ENCODE data around the gene LRRTM4. TPM values are rescaled to one million over a fixed set of nuclear protein-coding genes. Genes with fewer than 3 reads are reported as not detected.

The LRRTM4 gene
- total RNA-seq, 1 experiment from 2014 or later = not detected

GRCh38 chr2:77348821-77349220 is 173.4 kb downstream of the LRRTM4 start:
- Histone ChIP-seq H3K36me3 (ENCODE audit: insufficient read depth, low read length) (no peaks in the 10 kb centered on the region), H3K9me3 (ENCODE audit: low read length) (peaks cover 20% of the 10 kb centered on the region), H3K9me2 (replicated peaks; ENCODE audit: insufficient read depth, low read length) (0 out of 2 replicates have a peak, but pooled peaks cover 3% of the 10 kb centered on the region), H4K20me1 (ENCODE audit: insufficient read depth, low read depth, low read length) (no peaks in the 10 kb centered on the region), H3K9ac (ENCODE audit: low read length) (no peak overlapping the region), H3K79me2 (ENCODE audit: low read length) (no peaks in the 10 kb centered on the region), H3K4me3 (ENCODE audit: low read length) (no peak overlapping the region), H3K27me3 (ENCODE audit: low read length) (no peaks in the 10 kb centered on the region), H3K4me1 (ENCODE audit: low read length) (no peaks in the 10 kb centered on the region), H3K4me2 (ENCODE audit: low read depth, low read length, poor library complexity, severe bottlenecking) (no peak overlapping the region), H3K27ac (ENCODE audit: low read length) (no peak overlapping the region), H2AFZ (ENCODE audit: low read length) (no peak overlapping the region)
- no peak for DNase-seq

GRCh38 chr2:77336013-77336412 is 186.2 kb downstream of the LRRTM4 start:
- no peak overlapping the region for H3K4me2 ChIP-seq (ENCODE audit: low read depth, low read length, poor library complexity, severe bottlenecking)
- no peak overlapping the region for H3K4me3 ChIP-seq (ENCODE audit: low read length)
- no peaks in the 10 kb centered on the region for H4K20me1 ChIP-seq (ENCODE audit: insufficient read depth, low read depth, low read length)

GRCh38 chr2:77328134-77328931 is 193.8 kb downstream of the LRRTM4 start:
- DNase-seq = no peak

More at GRCh38 chr2:77336013-77336412, 186.2 kb downstream of the LRRTM4 start:
- peaks cover 32% of the 10 kb centered on the region for H3K9me3 ChIP-seq (ENCODE audit: low read length)
- no peaks in the 10 kb centered on the region for H3K4me1 ChIP-seq (ENCODE audit: low read length)
- DNase-seq = no peak
- no peak overlapping the region for H3K9ac ChIP-seq (ENCODE audit: low read length)
- no peak overlapping the region for H3K27ac ChIP-seq (ENCODE audit: low read length)
- no peaks in the 10 kb centered on the region for H3K9me2 ChIP-seq (replicated peaks; ENCODE audit: insufficient read depth, low read length)
- no peaks in the 10 kb centered on the region for H3K79me2 ChIP-seq (ENCODE audit: low read length)
- H3K27me3 ChIP-seq (ENCODE audit: low read length) = no peaks in the 10 kb centered on the region
- no peaks in the 10 kb centered on the region for H3K36me3 ChIP-seq (ENCODE audit: insufficient read depth, low read length)
- no peak overlapping the region for H2AFZ ChIP-seq (ENCODE audit: low read length)

GRCh38 chr2:77325395-77325794 is 196.8 kb downstream of the LRRTM4 start:
- H3K4me1 ChIP-seq (ENCODE audit: low read length) = no peaks in the 10 kb centered on the region
- no peaks in the 10 kb centered on the region for H3K79me2 ChIP-seq (ENCODE audit: low read length)
- H2AFZ ChIP-seq (ENCODE audit: low read length) = no peak overlapping the region
- H3K4me3 ChIP-seq (ENCODE audit: low read length) = no peak overlapping the region
- no peaks in the 10 kb centered on the region for H3K36me3 ChIP-seq (ENCODE audit: insufficient read depth, low read length)
- H3K9ac ChIP-seq (ENCODE audit: low read length) = no peak overlapping the region
- peaks cover 3% of the 10 kb centered on the region; the same call in 1 of the 2 replicates for H3K9me3 ChIP-seq (ENCODE audit: low read length)
- no peak overlapping the region for H3K4me2 ChIP-seq (ENCODE audit: low read depth, low read length, poor library complexity, severe bottlenecking)
- H3K27me3 ChIP-seq (ENCODE audit: low read length) = no peaks in the 10 kb centered on the region
- DNase-seq = no peak
- H3K9me2 ChIP-seq (replicated peaks; ENCODE audit: insufficient read depth, low read length) = no peaks in the 10 kb centered on the region
- no peak overlapping the region for H3K27ac ChIP-seq (ENCODE audit: low read length)
- no peaks in the 10 kb centered on the region for H4K20me1 ChIP-seq (ENCODE audit: insufficient read depth, low read depth, low read length)

More at GRCh38 chr2:77328134-77328931, 193.8 kb downstream of the LRRTM4 start:
- Histone ChIP-seq H3K79me2 (ENCODE audit: low read length) (no peaks in the 10 kb centered on the region), H3K9me2 (replicated peaks; ENCODE audit: insufficient read depth, low read length) (no peaks in the 10 kb centered on the region), H3K9me3 (ENCODE audit: low read length) (peaks cover 11% of the 10 kb centered on the region), H3K27me3 (ENCODE audit: low read length) (no peaks in the 10 kb centered on the region), H3K36me3 (ENCODE audit: insufficient read depth, low read length) (no peaks in the 10 kb centered on the region), H3K4me2 (ENCODE audit: low read depth, low read length, poor library complexity, severe bottlenecking) (no peak overlapping the region), H3K4me1 (ENCODE audit: low read length) (no peaks in the 10 kb centered on the region), H2AFZ (ENCODE audit: low read length) (no peak overlapping the region), H4K20me1 (ENCODE audit: insufficient read depth, low read depth, low read length) (no peaks in the 10 kb centered on the region), H3K27ac (ENCODE audit: low read length) (no peak overlapping the region), H3K4me3 (ENCODE audit: low read length) (no peak overlapping the region), H3K9ac (ENCODE audit: low read length) (no peak overlapping the region)

GRCh38 chr2:77322431-77322830 is 199.7 kb downstream of the LRRTM4 start:
- Histone ChIP-seq H4K20me1 (ENCODE audit: insufficient read depth, low read depth, low read length) (no peaks in the 10 kb centered on the region), H3K79me2 (ENCODE audit: low read length) (no peaks in the 10 kb centered on the region), H3K9me3 (ENCODE audit: low read length) (peaks cover 16% of the 10 kb centered on the region; the same call in 1 of the 2 replicates), H3K4me3 (ENCODE audit: low read length) (no peak overlapping the region), H3K27me3 (ENCODE audit: low read length) (no peaks in the 10 kb centered on the region), H2AFZ (ENCODE audit: low read length) (no peak overlapping the region), H3K4me1 (ENCODE audit: low read length) (no peaks in the 10 kb centered on the region), H3K27ac (ENCODE audit: low read length) (no peak overlapping the region), H3K9ac (ENCODE audit: low read length) (no peak overlapping the region), H3K4me2 (ENCODE audit: low read depth, low read length, poor library complexity, severe bottlenecking) (no peak overlapping the region), H3K36me3 (ENCODE audit: insufficient read depth, low read length) (no peaks in the 10 kb centered on the region), H3K9me2 (replicated peaks; ENCODE audit: insufficient read depth, low read length) (no peaks in the 10 kb centered on the region)
- DNase-seq = no peak

- Histone ChIP-seq H3K9me3 (ENCODE audit: low read length) (peaks cover 34% of the 10 kb centered on the region), H3K79me2 (ENCODE audit: low read length) (no peaks in the 10 kb centered on the region), H3K36me3 (ENCODE audit: insufficient read depth, low read length) (no peaks in the 10 kb centered on the region), H3K9ac (ENCODE audit: low read length) (no peak overlapping the region), H3K27me3 (ENCODE audit: low read length) (no peaks in the 10 kb centered on the region), H2AFZ (ENCODE audit: low read length) (no peak overlapping the region), H3K4me3 (ENCODE audit: low read length) (no peak overlapping the region), H3K4me1 (ENCODE audit: low read length) (no peaks in the 10 kb centered on the region), H3K4me2 (ENCODE audit: low read depth, low read length, poor library complexity, severe bottlenecking) (no peak overlapping the region), H3K27ac (ENCODE audit: low read length) (no peak overlapping the region), H3K9me2 (replicated peaks; ENCODE audit: insufficient read depth, low read length) (no peaks in the 10 kb centered on the region), H4K20me1 (ENCODE audit: insufficient read depth, low read depth, low read length) (no peaks in the 10 kb centered on the region)
- no peak for DNase-seq
Observed at GRCh38 chr2:77314721-77315120, 207.5 kb downstream of the LRRTM4 start.

GRCh38 chr2:77310416-77310815 is 211.8 kb downstream of the LRRTM4 start:
- Histone ChIP-seq H3K27ac (ENCODE audit: low read length) (no peak overlapping the region), H3K9me2 (replicated peaks; ENCODE audit: insufficient read depth, low read length) (no peaks in the 10 kb centered on the region)

GRCh38 chr2:77309725-77310124 is 212.5 kb downstream of the LRRTM4 start:
- H3K4me3 ChIP-seq (ENCODE audit: low read length) = no peak overlapping the region
- H3K4me2 ChIP-seq (ENCODE audit: low read depth, low read length, poor library complexity, severe bottlenecking) = no peak overlapping the region
- H3K9me3 ChIP-seq (ENCODE audit: low read length) = peaks cover 20% of the 10 kb centered on the region
- no peaks in the 10 kb centered on the region for H3K9me2 ChIP-seq (replicated peaks; ENCODE audit: insufficient read depth, low read length)
- H2AFZ ChIP-seq (ENCODE audit: low read length) = no peak overlapping the region
- no peaks in the 10 kb centered on the region for H3K36me3 ChIP-seq (ENCODE audit: insufficient read depth, low read length)
- no peaks in the 10 kb centered on the region for H3K27me3 ChIP-seq (ENCODE audit: low read length)
- H3K9ac ChIP-seq (ENCODE audit: low read length) = no peak overlapping the region
- no peak overlapping the region for H3K27ac ChIP-seq (ENCODE audit: low read length)
- no peaks in the 10 kb centered on the region for H3K79me2 ChIP-seq (ENCODE audit: low read length)
- no peaks in the 10 kb centered on the region for H4K20me1 ChIP-seq (ENCODE audit: insufficient read depth, low read depth, low read length)
- no peaks in the 10 kb centered on the region for H3K4me1 ChIP-seq (ENCODE audit: low read length)
- DNase-seq = no peak

More at GRCh38 chr2:77310416-77310815, 211.8 kb downstream of the LRRTM4 start:
- Histone ChIP-seq H3K4me1 (ENCODE audit: low read length) (no peaks in the 10 kb centered on the region), H3K9me3 (ENCODE audit: low read length) (peaks cover 20% of the 10 kb centered on the region), H3K27me3 (ENCODE audit: low read length) (no peaks in the 10 kb centered on the region), H2AFZ (ENCODE audit: low read length) (no peak overlapping the region), H4K20me1 (ENCODE audit: insufficient read depth, low read depth, low read length) (no peaks in the 10 kb centered on the region), H3K4me3 (ENCODE audit: low read length) (no peak overlapping the region), H3K36me3 (ENCODE audit: insufficient read depth, low read length) (no peaks in the 10 kb centered on the region), H3K79me2 (ENCODE audit: low read length) (no peaks in the 10 kb centered on the region), H3K4me2 (ENCODE audit: low read depth, low read length, poor library complexity, severe bottlenecking) (no peak overlapping the region), H3K9ac (ENCODE audit: low read length) (no peak overlapping the region)
- DNase-seq = no peak
